Body of pancreas (tissue), 4 donors: ENCODE data around the gene ETV1.

Experiments used
- POLR2A ChIP-seq, 3 donors: fragments of 450-650 bp; IDR thresholded peaks; one replicate each; pipeline ENCODE4 v1.6.1; 2016; ENCODE audit warnings: antibody characterized with exemption in 3 of 3, mild to moderate bottlenecking in 2 of 3
- TF ChIP-seq, protein P1 (sequence below), 7 experiments: fragments of 450-650 bp in 4 of 7; fragments of 200-600 bp in 3 of 7; sonication (generic) in 3 of 7; IDR thresholded peaks; one replicate each; pipeline ENCODE4 v1.5.1; 2016 to 2019; ENCODE audit warnings: antibody characterized with exemption in 7 of 7

DNA sequence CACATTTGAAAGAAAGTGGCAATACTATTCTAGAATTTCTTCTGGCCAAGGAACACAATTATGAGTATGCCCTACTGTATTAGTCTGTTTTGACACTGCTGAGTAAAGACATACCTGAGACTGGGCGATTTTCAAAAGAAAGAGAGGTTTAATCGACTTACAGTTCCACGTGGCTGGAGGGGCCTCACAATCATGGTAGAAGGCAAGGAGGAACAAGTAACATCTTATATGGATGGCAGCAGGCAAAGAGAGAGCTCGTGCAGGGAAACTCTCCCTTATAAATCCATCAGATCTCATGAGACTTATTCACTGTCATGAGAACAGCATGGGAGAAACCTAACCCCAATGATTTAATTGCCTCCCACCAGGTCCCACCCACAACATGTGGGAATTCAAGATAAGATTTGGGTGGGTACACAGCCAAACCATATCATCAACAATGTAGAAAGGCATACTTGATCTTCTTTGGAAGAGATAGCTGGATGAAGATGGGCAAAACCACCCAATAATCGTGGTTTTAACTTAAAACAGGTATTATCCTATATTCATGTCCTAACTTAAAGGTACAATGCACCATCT lies 113.9 kb downstream of the ETV1 start:
- TF ChIP-seq, protein P1, sequence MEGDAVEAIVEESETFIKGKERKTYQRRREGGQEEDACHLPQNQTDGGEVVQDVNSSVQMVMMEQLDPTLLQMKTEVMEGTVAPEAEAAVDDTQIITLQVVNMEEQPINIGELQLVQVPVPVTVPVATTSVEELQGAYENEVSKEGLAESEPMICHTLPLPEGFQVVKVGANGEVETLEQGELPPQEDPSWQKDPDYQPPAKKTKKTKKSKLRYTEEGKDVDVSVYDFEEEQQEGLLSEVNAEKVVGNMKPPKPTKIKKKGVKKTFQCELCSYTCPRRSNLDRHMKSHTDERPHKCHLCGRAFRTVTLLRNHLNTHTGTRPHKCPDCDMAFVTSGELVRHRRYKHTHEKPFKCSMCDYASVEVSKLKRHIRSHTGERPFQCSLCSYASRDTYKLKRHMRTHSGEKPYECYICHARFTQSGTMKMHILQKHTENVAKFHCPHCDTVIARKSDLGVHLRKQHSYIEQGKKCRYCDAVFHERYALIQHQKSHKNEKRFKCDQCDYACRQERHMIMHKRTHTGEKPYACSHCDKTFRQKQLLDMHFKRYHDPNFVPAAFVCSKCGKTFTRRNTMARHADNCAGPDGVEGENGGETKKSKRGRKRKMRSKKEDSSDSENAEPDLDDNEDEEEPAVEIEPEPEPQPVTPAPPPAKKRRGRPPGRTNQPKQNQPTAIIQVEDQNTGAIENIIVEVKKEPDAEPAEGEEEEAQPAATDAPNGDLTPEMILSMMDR (IDR thresholded peaks at IDR 0.05): no peak
- no peak for TF ChIP-seq POLR2A (IDR thresholded peaks at IDR 0.05)
